Skeletal muscle tissue (tissue), 4 donors: ENCODE results near the gene ZNF280B. TPM values are rescaled to one million over a fixed set of nuclear protein-coding genes. Genes with fewer than 3 reads are reported as not detected.
"Not testable (repeated sequence)": the region's sequence is repeated elsewhere in the genome, so short reads cannot be mapped to it uniquely, and the experiment has no call there.

Source experiments
- H3K27ac ChIP-seq: one replicate; pipeline ENCODE4 v1.7.0; 2013; ENCODE audit warnings: mild to moderate bottlenecking, low read depth, low read length, inconsistent platforms
- H3K27me3 ChIP-seq, 3 donors: one replicate each; pipeline ENCODE4 v1.7.0; 2013; ENCODE audit warnings: low read length in 3 of 3; ENCODE audit not compliant: control insufficient read depth in 3 of 3, insufficient read depth in 3 of 3
- H3K36me3 ChIP-seq, 3 donors: one replicate each; pipeline ENCODE4 v1.7.0; 2013; ENCODE audit warnings: low read length in 3 of 3; ENCODE audit not compliant: control insufficient read depth in 3 of 3, insufficient read depth in 3 of 3
- H3K4me1 ChIP-seq, 3 donors: one replicate each; pipeline ENCODE4 v1.7.0; 2013; ENCODE audit warnings: low read length in 3 of 3, mild to moderate bottlenecking in 3 of 3; ENCODE audit not compliant: control insufficient read depth in 3 of 3, insufficient read depth in 3 of 3
- H3K4me3 ChIP-seq, 3 donors: one replicate each; pipeline ENCODE4 v1.7.0; 2013; ENCODE audit warnings: low read length in 3 of 3
- H3K9ac ChIP-seq, 3 donors: one replicate each; pipeline ENCODE4 v1.7.0; 2013; ENCODE audit warnings: low read length in 3 of 3, mild to moderate bottlenecking in 3 of 3, moderate library complexity in 2 of 3, low read depth in 1 of 3
- H3K9me3 ChIP-seq, 3 donors: one replicate each; pipeline ENCODE4 v1.7.0; 2013; ENCODE audit warnings: low read length in 3 of 3; ENCODE audit not compliant: control insufficient read depth in 3 of 3
- total RNA-seq: library from RNA; depleted of rRNA; stranded (reverse); fragments of >200 nt; gene quantifications from one replicate; pipeline ENCODE4 v1.2.3, GENCODE V29; 2014
- donor health status: Osteomylitis.

The ZNF280B gene
- total RNA-seq, 1 donor from 2014 or later = 1.6 TPM

DNA sequence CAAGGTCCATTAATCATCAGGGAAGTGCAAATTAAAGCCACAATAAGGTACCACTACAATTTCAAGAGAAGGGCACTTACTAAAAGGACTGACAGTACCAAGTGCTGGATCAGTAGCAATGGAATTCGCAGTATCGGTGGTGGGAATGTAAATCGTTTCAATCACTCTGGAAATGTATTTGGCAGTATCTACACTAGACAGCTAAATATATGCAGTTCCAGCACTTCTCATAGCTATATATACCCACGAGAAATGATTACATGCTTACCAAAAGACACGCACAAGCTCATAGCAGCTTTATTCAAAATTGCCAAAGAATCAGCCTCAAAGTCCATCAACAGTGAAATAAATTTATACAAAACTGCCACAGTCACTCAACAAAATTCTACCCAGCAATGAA lies 4.4 kb upstream of the ZNF280B start:
- Histone ChIP-seq H3K36me3 (no peaks in the 10 kb centered on the region), H3K27ac (no peak overlapping the region), H3K27me3 (peaks cover 6 to 21% (median 8%) of the 10 kb centered on the region in 3 donors), H3K4me3 (no peak overlapping the region), H3K9me3 (peaks cover 0 to 4% (median 0%) of the 10 kb centered on the region in 3 donors), H3K9ac (no peak overlapping the region), H3K4me1 (peaks cover 0 to 2% (median 0%) of the 10 kb centered on the region in 3 donors)

DNA sequence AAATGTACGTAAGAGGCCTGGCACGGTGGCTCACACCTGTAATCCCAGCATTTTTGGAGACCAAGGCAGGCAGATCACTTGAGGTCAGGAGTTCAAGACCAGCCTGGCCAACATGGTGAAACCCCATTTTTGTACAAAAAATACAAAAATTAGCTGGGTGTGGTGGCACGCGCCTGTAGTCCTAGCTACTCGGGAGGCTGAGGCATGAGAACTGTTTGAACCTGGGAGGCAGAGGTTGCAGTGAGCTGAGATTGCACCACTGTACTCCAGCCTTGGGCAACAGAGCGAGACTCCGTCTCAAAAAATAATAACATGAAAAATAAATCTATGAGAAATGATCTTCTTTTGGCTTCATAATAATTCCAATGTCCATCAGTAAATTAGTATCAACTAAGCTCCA lies 2.3 kb upstream of the ZNF280B start:
- not testable (repeated sequence) for H3K9me3 ChIP-seq, H3K4me3 ChIP-seq
- H3K27me3 ChIP-seq = peaks cover 6 to 18% (median 8%) of the 10 kb centered on the region in 3 donors

DNA sequence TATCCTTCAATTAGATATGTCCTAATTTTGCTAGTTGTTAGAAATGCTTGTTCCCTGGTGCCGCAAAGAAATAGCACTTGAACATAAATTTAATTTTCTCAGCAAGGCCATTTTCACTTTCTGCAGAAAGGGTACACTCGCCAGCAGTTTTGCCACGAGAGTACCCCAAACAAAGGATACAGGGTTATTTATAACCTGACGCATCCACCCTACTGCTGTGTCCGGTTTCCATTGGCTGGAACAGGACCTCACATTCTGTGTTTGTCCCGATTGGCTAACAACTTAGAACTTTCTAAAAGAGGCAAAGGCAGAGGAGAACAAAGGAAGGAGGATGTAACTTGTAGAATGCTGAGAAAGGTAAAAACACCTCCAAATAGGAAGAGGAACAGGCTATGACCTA lies 1.4 kb upstream of the ZNF280B start:
- not testable (repeated sequence) for H3K9me3 ChIP-seq, H3K4me1 ChIP-seq, H3K36me3 ChIP-seq, H3K9ac ChIP-seq, H3K27ac ChIP-seq, H3K4me3 ChIP-seq
- H3K27me3 ChIP-seq = peaks cover 6 to 13% (median 8%) of the 10 kb centered on the region in 3 donors

More for the DNA sequence above, 2.3 kb upstream of the ZNF280B start:
- H3K36me3 ChIP-seq, H3K27ac ChIP-seq, H3K4me1 ChIP-seq, H3K9ac ChIP-seq: not testable (repeated sequence)

DNA sequence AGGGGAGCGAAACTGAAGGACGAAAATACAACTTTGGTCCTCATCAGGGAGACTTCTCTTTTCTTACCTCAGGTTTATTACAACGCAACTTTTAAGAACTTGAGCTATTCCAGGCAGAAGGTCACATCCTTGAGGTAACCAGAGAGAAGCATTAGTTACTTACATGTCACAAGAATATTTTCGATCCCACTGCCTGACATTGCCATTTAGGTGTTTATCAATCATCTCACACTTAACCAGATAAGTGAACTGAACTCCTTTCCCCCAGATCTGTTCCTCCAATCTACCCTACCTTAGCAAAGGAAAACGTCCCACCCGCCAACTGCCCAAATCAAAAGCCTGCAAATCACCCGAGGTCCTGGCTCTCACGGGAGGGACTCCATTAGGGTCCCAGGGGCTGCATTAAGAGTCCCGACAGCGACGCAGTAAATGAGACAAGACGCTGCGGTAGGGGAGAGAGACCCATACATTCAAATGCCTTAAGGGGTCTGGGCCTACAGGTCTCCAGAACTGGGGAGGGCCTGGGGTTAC lies 734 bp downstream of the ZNF280B start:
- Histone ChIP-seq H3K27me3 (peaks cover 3 to 8% (median 8%) of the 10 kb centered on the region in 3 donors), H3K4me1 (peaks cover 0 to 2% (median 0%) of the 10 kb centered on the region in 3 donors), H3K9me3 (peaks cover 0 to 4% (median 0%) of the 10 kb centered on the region in 3 donors), H3K27ac (no peak overlapping the region), H3K36me3 (no peaks in the 10 kb centered on the region), H3K4me3 (peak overlapping the region; percentile 52 to 60 (median 54)), H3K9ac (peak overlapping the region in 1 of 3 donors; percentile 64)

DNA sequence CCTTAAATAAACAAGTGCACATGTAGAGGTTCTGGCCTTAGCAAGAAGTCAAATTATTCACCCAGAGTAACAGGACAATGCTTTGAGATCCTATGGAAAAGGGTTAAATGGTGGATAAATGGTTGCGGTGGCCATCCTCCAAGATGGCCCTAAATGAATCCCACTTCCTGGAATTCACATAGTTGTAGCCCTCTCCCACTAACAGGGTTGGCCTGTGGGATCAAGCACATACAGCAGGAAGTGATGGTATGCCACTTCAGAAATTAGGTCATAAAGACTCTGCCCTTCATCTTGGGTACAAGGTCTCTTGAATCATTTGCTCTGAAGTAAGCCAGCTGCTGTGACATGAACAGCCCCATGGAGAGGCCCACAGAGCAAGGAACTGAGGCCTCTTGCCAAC lies 1.8 kb downstream of the ZNF280B start:
- H3K9me3 ChIP-seq = peaks cover 0 to 4% (median 0%) of the 10 kb centered on the region in 3 donors
- H3K9ac ChIP-seq = no peak overlapping the region
- no peak overlapping the region for H3K4me3 ChIP-seq
- H3K36me3 ChIP-seq = no peaks in the 10 kb centered on the region
- peaks cover 0 to 8% (median 6%) of the 10 kb centered on the region in 3 donors for H3K27me3 ChIP-seq
- H3K4me1 ChIP-seq = peaks cover 0 to 2% (median 0%) of the 10 kb centered on the region in 3 donors
- H3K27ac ChIP-seq = no peak overlapping the region

DNA sequence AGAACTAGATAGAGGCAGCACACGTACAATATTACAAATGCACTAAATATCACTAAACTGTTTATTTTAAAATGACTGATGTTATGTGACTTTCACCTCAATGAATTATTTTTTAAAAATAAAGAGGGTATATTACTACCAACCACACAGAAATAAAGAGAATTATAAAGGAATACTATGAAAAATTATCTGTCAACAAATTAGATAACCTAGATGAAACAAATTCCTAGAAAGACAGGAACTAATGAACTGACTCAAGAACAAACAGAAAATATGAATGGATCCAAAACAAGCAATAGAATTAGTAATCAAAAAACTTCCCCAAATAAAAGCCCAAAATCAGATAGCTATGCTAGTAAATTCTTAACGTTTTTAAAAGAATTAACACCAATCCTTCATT lies 10.3 kb downstream of the ZNF280B start:
- Histone ChIP-seq H3K9ac (no peak overlapping the region), H3K4me3 (no peak overlapping the region), H3K4me1 (no peaks in the 10 kb centered on the region), H3K36me3 (no peaks in the 10 kb centered on the region), H3K27ac (no peak overlapping the region), H3K9me3 (no peaks in the 10 kb centered on the region), H3K27me3 (no peaks in the 10 kb centered on the region)

DNA sequence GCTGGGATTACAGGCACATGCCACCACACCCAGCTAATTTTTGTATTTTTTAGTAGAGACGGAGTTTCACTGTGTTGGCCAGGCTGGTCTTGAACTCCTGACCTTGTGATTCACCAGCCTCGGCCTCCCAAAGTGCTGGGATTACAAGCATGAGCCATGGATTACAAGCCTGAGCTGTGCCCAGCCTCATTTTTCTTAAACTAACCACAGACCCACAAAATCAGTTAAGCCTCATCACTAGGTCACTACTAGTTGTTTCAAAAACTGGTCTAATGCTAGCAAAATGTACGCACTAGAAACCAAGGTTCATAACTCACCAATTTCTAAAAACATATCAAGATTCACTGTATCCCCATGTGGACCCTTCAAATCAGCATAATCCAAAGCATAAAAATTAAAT lies 17.0 kb downstream of the ZNF280B start:
- H3K27ac ChIP-seq, H3K4me1 ChIP-seq, H3K9ac ChIP-seq, H3K9me3 ChIP-seq, H3K36me3 ChIP-seq, H3K4me3 ChIP-seq, H3K27me3 ChIP-seq: not testable (repeated sequence)

DNA sequence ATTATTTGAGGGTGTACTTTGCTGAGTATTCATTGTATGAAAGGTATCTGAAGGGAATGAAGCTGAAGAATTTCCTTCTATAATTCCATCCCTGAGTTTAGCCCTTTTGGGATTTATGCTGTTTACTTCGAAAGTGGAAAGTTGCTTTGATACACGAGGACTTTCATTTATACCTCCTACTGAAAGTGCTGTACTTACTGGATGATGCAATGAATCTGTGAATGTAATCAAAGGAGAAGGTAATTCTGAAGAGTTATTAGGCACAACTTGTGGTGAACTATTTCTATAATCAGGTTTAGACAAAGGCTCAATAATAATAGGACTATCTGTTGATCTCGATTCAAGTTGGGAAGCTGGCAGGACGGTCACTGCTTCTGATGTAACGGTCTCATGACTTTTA lies 19.8 kb downstream of the ZNF280B start:
- no peak overlapping the region for H3K9ac ChIP-seq
- no peaks in the 10 kb centered on the region for H3K27me3 ChIP-seq
- no peak overlapping the region for H3K4me3 ChIP-seq
- H3K36me3 ChIP-seq = no peaks in the 10 kb centered on the region
- H3K9me3 ChIP-seq = no peaks in the 10 kb centered on the region
- H3K27ac ChIP-seq = no peak overlapping the region
- H3K4me1 ChIP-seq = no peaks in the 10 kb centered on the region

DNA sequence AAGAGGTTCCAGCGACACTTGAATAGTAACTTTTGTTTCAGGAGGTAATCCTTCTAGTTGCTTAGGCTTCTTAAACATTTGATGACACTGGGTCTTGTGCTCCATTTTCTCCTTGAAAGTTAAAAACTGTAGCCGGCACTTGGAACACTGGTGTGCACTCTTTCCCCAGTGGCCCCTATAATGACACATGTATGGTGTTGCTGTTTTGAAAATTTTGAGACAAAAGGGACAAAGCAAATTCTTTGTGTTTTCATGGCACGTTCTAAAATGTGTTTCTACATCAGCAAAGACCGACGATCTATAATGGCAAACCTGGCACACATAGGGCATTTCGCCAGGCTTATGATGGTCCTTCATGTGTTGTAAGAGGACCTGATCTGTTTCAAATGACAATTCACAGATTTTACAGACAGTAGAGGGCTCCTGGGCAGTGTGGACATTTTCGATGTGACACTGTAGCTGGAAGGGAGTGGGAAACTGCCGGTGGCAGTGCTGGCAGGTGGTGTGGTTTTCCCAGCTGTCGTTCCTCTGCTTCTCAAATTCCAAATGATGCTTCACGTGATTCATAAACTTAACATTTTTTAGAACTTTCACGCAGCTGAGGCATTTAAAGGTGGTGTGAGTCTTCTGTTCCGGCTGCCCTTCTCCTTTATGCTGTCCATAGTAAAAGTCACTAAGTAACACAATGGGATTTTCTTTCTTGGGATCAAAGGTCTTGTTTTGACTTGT lies 20.5 kb downstream of the ZNF280B start:
- Histone ChIP-seq H3K4me3 (no peak overlapping the region), H3K27me3 (no peaks in the 10 kb centered on the region), H3K4me1 (no peaks in the 10 kb centered on the region), H3K9ac (no peak overlapping the region), H3K27ac (no peak overlapping the region), H3K36me3 (no peaks in the 10 kb centered on the region), H3K9me3 (no peaks in the 10 kb centered on the region)

DNA sequence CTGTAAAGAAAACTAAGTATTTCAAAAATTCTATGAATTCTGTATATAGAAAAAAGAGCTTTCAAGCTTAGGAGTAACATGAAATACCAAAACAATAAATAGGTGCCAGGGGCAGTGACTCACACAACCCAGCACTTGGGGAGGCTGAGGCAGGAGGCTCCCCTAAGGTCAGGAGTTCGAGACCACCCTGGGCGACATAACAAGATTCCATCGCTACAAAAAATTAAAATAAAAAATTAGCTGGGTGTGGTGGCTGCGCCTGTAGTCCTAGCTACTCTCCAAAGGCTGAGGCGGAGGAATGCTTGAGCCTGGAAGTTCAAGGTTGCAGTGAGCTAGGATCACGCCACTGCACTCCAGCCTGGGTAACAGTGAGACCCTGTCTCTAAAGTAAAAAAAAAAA lies 21.5 kb downstream of the ZNF280B start:
- Histone ChIP-seq H3K4me1 (no peaks in the 10 kb centered on the region), H3K36me3 (no peaks in the 10 kb centered on the region), H3K9ac (no peak overlapping the region), H3K27me3 (no peaks in the 10 kb centered on the region), H3K4me3 (no peak overlapping the region), H3K9me3 (no peaks in the 10 kb centered on the region), H3K27ac (no peak overlapping the region)
